OCI-LY3 (cell line): ENCODE data around the gene BOLA2B.

Experiments used
- H2AFZ ChIP-seq: fragments of 200-600, 300-600 bp; shearing (Covaris generic); 2 replicates; pipeline ENCODE4 v1.6.0; 2014; ENCODE audit warnings: antibody characterized with exemption, low read depth, low read length
- H3K27ac ChIP-seq: fragments of 200-600, 300-600 bp; sonication (generic); 2 replicates; pipeline ENCODE4 v1.5.1; 2014; ENCODE audit warnings: mild to moderate bottlenecking, low read length, moderate library complexity, mixed read lengths
- H3K27me3 ChIP-seq: fragments of 200-600, 300-600 bp; sonication (generic); 2 replicates; pipeline ENCODE4 v1.6.1; 2014; ENCODE audit warnings: low read depth, low read length, mixed read lengths
- H3K36me3 ChIP-seq: fragments of 200-600, 300-600 bp; sonication (generic); replicated peaks from 2 replicates; pipeline ENCODE3; 2014; ENCODE audit warnings: low read depth, low read length, mixed read lengths
- H3K4me1 ChIP-seq: fragments of 300-600, 200-600 bp; sonication (generic); 2 replicates; pipeline ENCODE4 v1.6.1; 2014; ENCODE audit warnings: low read length, mixed read lengths
- H3K4me2 ChIP-seq: fragments of 200-600, 300-600 bp; sonication (generic); 2 replicates; pipeline ENCODE4 v1.6.1; 2014; ENCODE audit warnings: low read length, mixed read lengths
- H3K4me3 ChIP-seq: fragments of 300-600, 200-600 bp; sonication (generic); 2 replicates; pipeline ENCODE4 v1.5.1; 2014; ENCODE audit warnings: antibody characterized with exemption, mild to moderate bottlenecking, low read length, moderate library complexity
- H3K79me2 ChIP-seq: fragments of 300-600, 200-600 bp; shearing (Covaris generic); 2 replicates; pipeline ENCODE4 v1.6.1; 2014; ENCODE audit warnings: mild to moderate bottlenecking, low read length, mixed read lengths
- H3K9ac ChIP-seq: fragments of 300-600, 200-600 bp; shearing (Covaris generic); 2 replicates; pipeline ENCODE4 v1.6.0; 2014; ENCODE audit warnings: mild to moderate bottlenecking, low read length, moderate library complexity
- H3K9me3 ChIP-seq: fragments of 200-600, 300-600 bp; shearing (Covaris generic); 2 replicates; pipeline ENCODE4 v1.6.1; 2014; ENCODE audit warnings: low read length, mixed read lengths; ENCODE audit not compliant: insufficient read depth
- H4K20me1 ChIP-seq: fragments of 200-600, 300-600 bp; sonication (generic); 2 replicates; pipeline ENCODE4 v1.6.1; 2016; ENCODE audit warnings: low read length, mixed read lengths; ENCODE audit not compliant: insufficient read depth
- EZH2phosphoT487 ChIP-seq: fragments of 200-600 bp; shearing (Covaris generic); IDR thresholded peaks from 2 replicates; pipeline ENCODE4 v1.6.1; 2018; ENCODE audit warnings: antibody characterized with exemption, mixed run types, low read depth
- TF ChIP-seq, protein P1 (sequence below): fragments of 200-600, 300-600 bp; sonication (generic); IDR thresholded peaks from 2 replicates; pipeline ENCODE4 v1.5.1; 2014; ENCODE audit warnings: antibody characterized with exemption, low read length, low read depth

BOLA2B gene

DNA sequence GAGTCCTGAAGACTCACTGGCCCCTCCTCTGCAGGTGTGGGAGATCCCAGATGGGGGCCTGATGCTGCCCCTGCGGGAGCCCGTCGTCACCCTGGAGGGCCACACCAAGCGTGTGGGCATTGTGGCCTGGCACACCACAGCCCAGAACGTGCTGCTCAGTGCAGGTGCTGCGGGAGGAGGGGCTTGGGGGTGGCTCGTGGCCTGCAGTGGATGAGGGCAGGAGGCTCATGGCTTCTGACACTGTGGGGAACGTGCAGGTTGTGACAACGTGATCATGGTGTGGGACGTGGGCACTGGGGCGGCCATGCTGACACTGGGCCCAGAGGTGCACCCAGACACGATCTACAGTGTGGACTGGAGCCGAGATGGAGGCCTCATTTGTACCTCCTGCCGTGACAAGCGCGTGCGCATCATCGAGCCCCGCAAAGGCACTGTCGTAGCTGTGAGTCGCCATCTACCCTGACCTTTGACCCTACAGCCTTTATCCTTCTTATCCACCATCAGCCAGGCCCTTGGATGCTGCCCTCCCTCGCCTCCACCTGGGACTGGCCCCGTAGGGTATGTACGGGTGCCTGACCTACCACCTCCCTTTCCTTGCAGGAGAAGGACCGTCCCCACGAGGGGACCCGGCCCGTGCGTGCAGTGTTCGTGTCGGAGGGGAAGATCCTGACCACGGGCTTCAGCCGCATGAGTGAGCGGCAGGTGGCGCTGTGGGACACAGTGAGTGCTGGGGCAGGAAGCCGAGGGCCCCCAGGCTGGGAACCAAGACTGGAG is 6.5 kb downstream of the BOLA2B start:
- Histone ChIP-seq H3K9me3 (no peaks in the 10 kb centered on the region), H3K9ac (peak overlapping the region; percentile 100), H3K4me1 (peaks cover 45% of the 10 kb centered on the region), H4K20me1 (peaks cover 5% of the 10 kb centered on the region), H3K27me3 (no peaks in the 10 kb centered on the region), H3K36me3 (peaks cover 41% of the 10 kb centered on the region), H2AFZ (no peak overlapping the region), H3K27ac (peak overlapping the region; percentile 96), H3K4me2 (peak overlapping the region; percentile 100), H3K79me2 (peaks cover 57% of the 10 kb centered on the region), H3K4me3 (peak overlapping the region; percentile 94)
- TF ChIP-seq, protein P1, sequence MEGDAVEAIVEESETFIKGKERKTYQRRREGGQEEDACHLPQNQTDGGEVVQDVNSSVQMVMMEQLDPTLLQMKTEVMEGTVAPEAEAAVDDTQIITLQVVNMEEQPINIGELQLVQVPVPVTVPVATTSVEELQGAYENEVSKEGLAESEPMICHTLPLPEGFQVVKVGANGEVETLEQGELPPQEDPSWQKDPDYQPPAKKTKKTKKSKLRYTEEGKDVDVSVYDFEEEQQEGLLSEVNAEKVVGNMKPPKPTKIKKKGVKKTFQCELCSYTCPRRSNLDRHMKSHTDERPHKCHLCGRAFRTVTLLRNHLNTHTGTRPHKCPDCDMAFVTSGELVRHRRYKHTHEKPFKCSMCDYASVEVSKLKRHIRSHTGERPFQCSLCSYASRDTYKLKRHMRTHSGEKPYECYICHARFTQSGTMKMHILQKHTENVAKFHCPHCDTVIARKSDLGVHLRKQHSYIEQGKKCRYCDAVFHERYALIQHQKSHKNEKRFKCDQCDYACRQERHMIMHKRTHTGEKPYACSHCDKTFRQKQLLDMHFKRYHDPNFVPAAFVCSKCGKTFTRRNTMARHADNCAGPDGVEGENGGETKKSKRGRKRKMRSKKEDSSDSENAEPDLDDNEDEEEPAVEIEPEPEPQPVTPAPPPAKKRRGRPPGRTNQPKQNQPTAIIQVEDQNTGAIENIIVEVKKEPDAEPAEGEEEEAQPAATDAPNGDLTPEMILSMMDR = peak; percentile 81
- no peak for TF ChIP-seq EZH2phosphoT487

DNA sequence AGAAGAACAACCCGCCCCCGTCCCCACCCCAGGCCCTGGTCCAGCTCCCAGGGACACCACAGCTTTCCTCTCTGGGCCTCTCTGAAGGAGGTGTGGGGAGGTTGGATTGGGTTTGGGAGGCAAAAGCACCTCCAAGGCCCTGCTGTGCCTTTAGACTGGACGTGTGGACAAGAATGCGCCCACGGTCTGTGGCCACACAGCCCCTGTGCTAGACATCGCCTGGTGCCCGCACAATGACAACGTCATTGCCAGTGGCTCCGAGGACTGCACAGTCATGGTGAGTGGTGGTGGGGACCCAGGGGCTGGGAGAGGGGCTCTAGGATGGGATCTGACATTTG is 7.1 kb downstream of the BOLA2B start:
- Histone ChIP-seq H2AFZ (no peak overlapping the region), H4K20me1 (peaks cover 5% of the 10 kb centered on the region), H3K4me1 (peaks cover 46% of the 10 kb centered on the region), H3K9ac (peak overlapping the region; percentile 100), H3K27ac (peak overlapping the region; percentile 96), H3K9me3 (no peaks in the 10 kb centered on the region), H3K79me2 (peaks cover 57% of the 10 kb centered on the region), H3K36me3 (peaks cover 41% of the 10 kb centered on the region), H3K27me3 (no peaks in the 10 kb centered on the region), H3K4me2 (peak overlapping the region; percentile 100), H3K4me3 (peak overlapping the region; percentile 94)
- TF ChIP-seq, protein P1 = no peak
- TF ChIP-seq EZH2phosphoT487 = no peak

DNA sequence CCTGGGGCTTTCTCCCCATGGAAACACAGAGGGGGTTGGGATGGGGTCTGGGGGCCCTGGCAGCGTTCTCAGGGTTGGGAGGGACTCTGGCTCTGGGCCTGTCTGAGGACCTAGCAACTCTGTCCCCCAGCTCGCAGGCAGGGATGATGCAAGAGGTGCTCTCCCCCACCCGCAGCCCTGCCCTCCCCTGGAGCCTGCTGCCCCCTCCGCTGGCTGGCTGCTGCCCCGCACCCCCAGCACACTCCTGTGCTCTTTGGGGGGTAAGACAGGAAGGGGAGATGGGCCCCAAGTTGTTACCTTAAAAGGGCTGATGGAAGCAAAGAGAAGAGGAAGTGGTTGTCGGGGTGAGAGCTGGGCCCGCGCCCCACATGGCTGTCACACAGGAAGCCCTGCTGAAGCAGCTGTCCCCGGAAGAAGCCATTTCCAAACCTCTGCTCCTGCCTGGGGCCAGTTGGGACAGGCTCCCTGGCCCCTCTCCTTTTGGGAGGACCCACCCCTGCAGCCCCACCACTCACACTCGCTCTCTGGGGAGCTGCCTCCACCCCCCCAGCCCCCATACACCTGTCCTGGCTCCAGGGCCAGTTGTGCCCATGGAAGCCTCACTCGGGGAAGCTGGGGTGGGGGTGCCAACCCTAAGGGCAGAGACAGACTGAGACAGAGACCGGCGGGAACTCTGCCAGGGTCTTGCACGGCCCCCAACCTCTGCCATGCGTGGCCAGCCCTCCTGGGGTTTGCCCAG is 7.6 kb downstream of the BOLA2B start:
- peaks cover 5% of the 10 kb centered on the region for H4K20me1 ChIP-seq
- H3K4me2 ChIP-seq = peak overlapping the region; percentile 100
- H3K27me3 ChIP-seq = no peaks in the 10 kb centered on the region
- H3K79me2 ChIP-seq = peaks cover 57% of the 10 kb centered on the region
- H3K27ac ChIP-seq = peak overlapping the region; percentile 96
- no peak overlapping the region for H2AFZ ChIP-seq
- peak overlapping the region; percentile 94 for H3K4me3 ChIP-seq
- H3K9me3 ChIP-seq = no peaks in the 10 kb centered on the region
- TF ChIP-seq EZH2phosphoT487 = no peak
- TF ChIP-seq, protein P1 = no peak
- H3K36me3 ChIP-seq = peaks cover 41% of the 10 kb centered on the region
- peaks cover 46% of the 10 kb centered on the region for H3K4me1 ChIP-seq
- H3K9ac ChIP-seq = peak overlapping the region; percentile 100
